Sigmoid colon (tissue), 4 donors: ENCODE measurements around the gene VMP1.

Experiments used
- EP300 ChIP-seq, 4 donors: sonication (generic); formaldehyde crosslinking; IDR thresholded peaks; one replicate each; pipeline ENCODE4 v1.6.1; 2017; ENCODE audit warnings: antibody characterized with exemption in 4 of 4
- POLR2A ChIP-seq, 2 donors: fragments of 450-650 bp; IDR thresholded peaks; one replicate each; pipeline ENCODE4 v1.6.1; 2016; ENCODE audit warnings: antibody characterized with exemption in 2 of 2, mild to moderate bottlenecking in 2 of 2, moderate library complexity in 2 of 2
- POLR2AphosphoS5 ChIP-seq, 4 donors: sonication (generic); formaldehyde crosslinking; IDR thresholded peaks; one replicate each; pipeline ENCODE4 v1.6.1; 2017; ENCODE audit warnings: antibody characterized with exemption in 4 of 4

GRCh38 chr17:59778996-59779395 lies 71.5 kb downstream of the VMP1 start:
- TF ChIP-seq POLR2A (IDR thresholded peaks at IDR 0.05) (no peak), POLR2AphosphoS5 (IDR thresholded peaks at IDR 0.05) (no peak), EP300 (IDR thresholded peaks at IDR 0.05) (no peak)
